NCI-H774 (cell line): ENCODE measurements around the gene OPCML.

Source experiments
- DNase-seq: peaks from one replicate; lab custom pipeline; 2025; lab: John Stamatoyannopoulos, UW

OPCML gene

GRCh38 chr11:133228471-133229329 lies 303.6 kb downstream of the OPCML start:
- no peak for DNase-seq

GRCh38 chr11:133227632-133228111 lies 304.6 kb downstream of the OPCML start:
- no peak for DNase-seq

GRCh38 chr11:133224271-133224670 lies 308.0 kb downstream of the OPCML start:
- no peak for DNase-seq

- DNase-seq: no peak
Observed at GRCh38 chr11:133222425-133223330, 309.6 kb downstream of the OPCML start.

- no peak for DNase-seq
Observed at GRCh38 chr11:133219543-133219942, 312.8 kb downstream of the OPCML start.

GRCh38 chr11:133216813-133217212 lies 315.5 kb downstream of the OPCML start:
- no peak for DNase-seq

GRCh38 chr11:133215596-133216230 lies 316.6 kb downstream of the OPCML start:
- DNase-seq: no peak

- no peak for DNase-seq
Observed at GRCh38 chr11:133214646-133215045, 317.7 kb downstream of the OPCML start.

- DNase-seq: no peak
Observed at GRCh38 chr11:133212201-133212600, 320.1 kb downstream of the OPCML start.

GRCh38 chr11:133207995-133208394 lies 324.3 kb downstream of the OPCML start:
- DNase-seq: no peak

GRCh38 chr11:133206313-133207005 lies 325.8 kb downstream of the OPCML start:
- no peak for DNase-seq

- DNase-seq: no peak
Observed at GRCh38 chr11:133204158-133204557, 328.1 kb downstream of the OPCML start.

GRCh38 chr11:133202816-133203215 lies 329.5 kb downstream of the OPCML start:
- no peak for DNase-seq

- DNase-seq: no peak
Observed at GRCh38 chr11:133198438-133198837, 333.9 kb downstream of the OPCML start.

GRCh38 chr11:133197425-133197824 lies 334.9 kb downstream of the OPCML start:
- no peak for DNase-seq

- no peak for DNase-seq
Observed at GRCh38 chr11:133191931-133192330, 340.4 kb downstream of the OPCML start.

GRCh38 chr11:133181667-133182066 lies 350.6 kb downstream of the OPCML start:
- DNase-seq: no peak

- no peak for DNase-seq
Observed at GRCh38 chr11:133181066-133181465, 351.2 kb downstream of the OPCML start.

- DNase-seq: no peak
Observed at GRCh38 chr11:133180201-133180600, 352.1 kb downstream of the OPCML start.

GRCh38 chr11:133176748-133177147 lies 355.6 kb downstream of the OPCML start:
- no peak for DNase-seq

- no peak for DNase-seq
Observed at GRCh38 chr11:133175103-133175502, 357.2 kb downstream of the OPCML start.
